Measurements from ENCODE around the gene CPED1.
A peak's percentile ranks its signal among the peaks of the same experiment; 100 is the strongest.

The CPED1 gene

GRCh38 chr7:121088870-121089269, 100.4 kb downstream of the CPED1 start:
- Histone ChIP-seq H3K9me3 (ENCODE audit: severe bottlenecking) (no peaks in the 10 kb centered on the region), H3K27me3 (ENCODE audit: insufficient read depth, poor library complexity, severe bottlenecking) (no peaks in the 10 kb centered on the region), H3K36me3 (ENCODE audit: low read depth) (no peaks in the 10 kb centered on the region), H3K4me1 (ENCODE audit: insufficient read depth, poor library complexity, severe bottlenecking) (peaks cover 20% of the 10 kb centered on the region), H3K4me3 (ENCODE audit: severe bottlenecking) (no peak overlapping the region), H3K27ac (ENCODE audit: poor library complexity, severe bottlenecking) (no peak overlapping the region)
- no peak for ATAC-seq (ENCODE audit: low read depth)
- TF ChIP-seq, protein P1, sequence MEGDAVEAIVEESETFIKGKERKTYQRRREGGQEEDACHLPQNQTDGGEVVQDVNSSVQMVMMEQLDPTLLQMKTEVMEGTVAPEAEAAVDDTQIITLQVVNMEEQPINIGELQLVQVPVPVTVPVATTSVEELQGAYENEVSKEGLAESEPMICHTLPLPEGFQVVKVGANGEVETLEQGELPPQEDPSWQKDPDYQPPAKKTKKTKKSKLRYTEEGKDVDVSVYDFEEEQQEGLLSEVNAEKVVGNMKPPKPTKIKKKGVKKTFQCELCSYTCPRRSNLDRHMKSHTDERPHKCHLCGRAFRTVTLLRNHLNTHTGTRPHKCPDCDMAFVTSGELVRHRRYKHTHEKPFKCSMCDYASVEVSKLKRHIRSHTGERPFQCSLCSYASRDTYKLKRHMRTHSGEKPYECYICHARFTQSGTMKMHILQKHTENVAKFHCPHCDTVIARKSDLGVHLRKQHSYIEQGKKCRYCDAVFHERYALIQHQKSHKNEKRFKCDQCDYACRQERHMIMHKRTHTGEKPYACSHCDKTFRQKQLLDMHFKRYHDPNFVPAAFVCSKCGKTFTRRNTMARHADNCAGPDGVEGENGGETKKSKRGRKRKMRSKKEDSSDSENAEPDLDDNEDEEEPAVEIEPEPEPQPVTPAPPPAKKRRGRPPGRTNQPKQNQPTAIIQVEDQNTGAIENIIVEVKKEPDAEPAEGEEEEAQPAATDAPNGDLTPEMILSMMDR (IDR thresholded peaks at IDR 0.05; ENCODE audit: poor library complexity, severe bottlenecking) = no peak
- no peak for DNase-seq (ENCODE audit: low spot score)

DNA sequence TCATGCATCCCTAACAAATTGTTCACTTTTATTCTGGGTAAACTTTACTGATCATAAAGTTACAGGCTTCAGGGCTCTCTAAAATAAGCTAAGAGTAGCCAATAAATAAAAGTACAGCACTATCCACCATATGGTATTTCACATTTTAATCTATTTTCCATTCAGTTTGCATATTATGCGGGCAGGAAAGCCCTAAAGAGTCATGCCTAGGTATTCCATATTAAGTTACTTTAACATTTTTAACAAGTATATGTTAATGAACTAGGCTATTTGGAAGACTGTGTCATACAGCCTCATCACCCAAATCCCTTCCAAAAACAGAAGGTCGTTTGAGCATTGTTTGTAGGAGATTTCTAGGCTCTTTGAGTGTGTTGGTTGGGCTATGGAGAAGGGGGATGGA, 106.3 kb downstream of the CPED1 start:
- ATAC-seq (ENCODE audit: low read depth) (no peak), DNase-seq (ENCODE audit: low spot score) (no peak)
- TF ChIP-seq, protein P1 (IDR thresholded peaks at IDR 0.05; ENCODE audit: poor library complexity, severe bottlenecking) = no peak
- Histone ChIP-seq H3K9me3 (ENCODE audit: severe bottlenecking) (no peaks in the 10 kb centered on the region), H3K36me3 (ENCODE audit: low read depth) (no peaks in the 10 kb centered on the region), H3K27me3 (ENCODE audit: insufficient read depth, poor library complexity, severe bottlenecking) (no peaks in the 10 kb centered on the region), H3K27ac (ENCODE audit: poor library complexity, severe bottlenecking) (no peak overlapping the region), H3K4me1 (ENCODE audit: insufficient read depth, poor library complexity, severe bottlenecking) (no peaks in the 10 kb centered on the region), H3K4me3 (ENCODE audit: severe bottlenecking) (no peak overlapping the region)

- no peaks in the 10 kb centered on the region for H3K36me3 ChIP-seq (ENCODE audit: low read depth)
- no peak for DNase-seq (ENCODE audit: low spot score)
- no peaks in the 10 kb centered on the region for H3K27me3 ChIP-seq (ENCODE audit: insufficient read depth, poor library complexity, severe bottlenecking)
- no peaks in the 10 kb centered on the region for H3K9me3 ChIP-seq (ENCODE audit: severe bottlenecking)
- peaks cover 8% of the 10 kb centered on the region for H3K4me1 ChIP-seq (ENCODE audit: insufficient read depth, poor library complexity, severe bottlenecking)
- H3K27ac ChIP-seq (ENCODE audit: poor library complexity, severe bottlenecking) = no peak overlapping the region
- no peak overlapping the region for H3K4me3 ChIP-seq (ENCODE audit: severe bottlenecking)
- TF ChIP-seq, protein P1 (IDR thresholded peaks at IDR 0.05; ENCODE audit: poor library complexity, severe bottlenecking) = no peak
- ATAC-seq (ENCODE audit: low read depth) = no peak
Observed at GRCh38 chr7:121097577-121097976, 109.1 kb downstream of the CPED1 start.

DNA sequence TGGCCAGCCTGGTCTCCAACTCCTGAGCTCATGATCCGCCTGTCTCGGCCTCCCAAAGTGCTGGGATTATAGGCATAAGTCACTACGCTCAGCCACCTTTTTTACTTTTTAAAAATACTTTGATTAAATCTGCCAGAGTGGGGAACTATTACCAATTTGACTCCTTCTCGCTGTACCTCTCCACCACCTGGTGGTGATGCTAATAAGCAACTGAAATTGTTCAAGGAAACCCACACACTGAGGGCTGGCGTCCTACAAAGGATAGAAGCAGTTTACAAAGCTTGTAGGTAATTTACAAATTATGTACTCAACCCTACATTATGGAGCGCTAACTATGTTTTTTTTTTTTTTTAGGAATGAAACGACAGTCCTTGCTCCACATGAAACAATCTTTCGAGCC, 111.1 kb downstream of the CPED1 start:
- Histone ChIP-seq H3K4me3 (ENCODE audit: severe bottlenecking) (no peak overlapping the region), H3K36me3 (ENCODE audit: low read depth) (no peaks in the 10 kb centered on the region), H3K9me3 (ENCODE audit: severe bottlenecking) (no peaks in the 10 kb centered on the region), H3K27me3 (ENCODE audit: insufficient read depth, poor library complexity, severe bottlenecking) (no peaks in the 10 kb centered on the region), H3K4me1 (ENCODE audit: insufficient read depth, poor library complexity, severe bottlenecking) (peaks cover 20% of the 10 kb centered on the region), H3K27ac (ENCODE audit: poor library complexity, severe bottlenecking) (no peak overlapping the region)
- DNase-seq (ENCODE audit: low spot score) = no peak
- TF ChIP-seq, protein P1 (IDR thresholded peaks at IDR 0.05; ENCODE audit: poor library complexity, severe bottlenecking) = peak; percentile 19
- ATAC-seq (ENCODE audit: low read depth) = no peak

- TF ChIP-seq, protein P1 (IDR thresholded peaks at IDR 0.05; ENCODE audit: poor library complexity, severe bottlenecking) = no peak
- DNase-seq (ENCODE audit: low spot score) (no peak), ATAC-seq (ENCODE audit: low read depth) (no peak)
- no peaks in the 10 kb centered on the region for H3K36me3 ChIP-seq (ENCODE audit: low read depth)
- H3K4me3 ChIP-seq (ENCODE audit: severe bottlenecking) = no peak overlapping the region
- H3K4me1 ChIP-seq (ENCODE audit: insufficient read depth, poor library complexity, severe bottlenecking) = peaks cover 20% of the 10 kb centered on the region
- no peak overlapping the region for H3K27ac ChIP-seq (ENCODE audit: poor library complexity, severe bottlenecking)
- H3K27me3 ChIP-seq (ENCODE audit: insufficient read depth, poor library complexity, severe bottlenecking) = no peaks in the 10 kb centered on the region
- H3K9me3 ChIP-seq (ENCODE audit: severe bottlenecking) = no peaks in the 10 kb centered on the region
Observed at GRCh38 chr7:121101083-121101482, 112.6 kb downstream of the CPED1 start.

All from RWPE2 (cell line).